Measurements from ENCODE around the gene LYRM1. TPM values are rescaled to one million over a fixed set of nuclear protein-coding genes. Genes with fewer than 3 reads are reported as not detected.

LYRM1 gene
- total and polyA plus RNA-seq, 5 donors: 29.5 to 54.8 (median 35.6) TPM

DNA sequence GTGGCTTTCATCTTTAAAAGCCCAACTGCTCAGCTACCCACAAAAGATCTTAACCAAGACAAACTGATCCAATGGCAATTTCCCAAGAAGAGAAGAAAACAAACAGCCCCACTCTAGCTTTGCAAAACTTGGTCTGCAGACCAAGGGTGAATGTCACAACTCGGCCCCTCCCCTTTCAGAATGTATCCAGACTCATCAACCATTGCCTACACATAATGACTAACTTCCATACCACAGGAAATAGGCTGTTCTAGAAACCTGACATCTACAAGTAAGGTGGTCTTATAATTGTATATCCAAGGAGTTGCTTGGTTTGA is 16.4 kb upstream of the LYRM1 start:
- peaks cover 4% of the 10 kb centered on the region for H3K4me1 ChIP-seq (ENCODE audit: control insufficient read depth, insufficient read depth, low read length)
- DNase-seq (no peak), ATAC-seq (peak; percentile 25 to 34)
- 80% methylated on average over 1 of the region's 1 CpG for WGBS
- no peak overlapping the region for H3K27ac ChIP-seq (ENCODE audit: low read length)
- H3K27me3 ChIP-seq (ENCODE audit: control insufficient read depth, insufficient read depth): no peaks in the 10 kb centered on the region
- H3K9me3 ChIP-seq (ENCODE audit: control insufficient read depth, low read length): no peaks in the 10 kb centered on the region
- intact Hi-C loops (cut with DNase I): no loop called here
- no peak overlapping the region for H3K4me3 ChIP-seq (ENCODE audit: low read length)

DNA sequence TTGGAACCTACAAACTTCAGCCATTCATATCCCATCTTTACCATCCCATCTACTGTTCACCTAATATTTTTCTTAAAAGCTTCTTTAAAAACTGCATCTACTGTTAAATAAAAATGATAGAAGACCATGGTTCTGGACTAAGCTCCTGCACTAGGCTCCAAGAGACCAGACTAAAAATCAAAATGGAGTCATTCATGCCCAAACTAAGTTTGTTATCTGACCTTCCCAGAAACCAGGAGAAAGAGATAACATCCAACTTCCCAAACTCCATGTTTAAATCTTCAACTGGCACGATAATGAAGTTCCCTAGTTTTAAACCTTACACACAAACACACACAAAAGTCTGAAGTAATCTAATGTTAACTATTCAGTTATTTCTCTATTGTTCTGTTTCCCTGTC is 14.3 kb upstream of the LYRM1 start:
- Histone ChIP-seq H3K27me3 (ENCODE audit: control insufficient read depth, insufficient read depth) (no peaks in the 10 kb centered on the region), H3K4me3 (ENCODE audit: low read length) (no peak overlapping the region), H3K4me1 (ENCODE audit: control insufficient read depth, insufficient read depth, low read length) (peaks cover 2% of the 10 kb centered on the region), H3K27ac (ENCODE audit: low read length) (no peak overlapping the region), H3K9me3 (ENCODE audit: control insufficient read depth, low read length) (no peaks in the 10 kb centered on the region)
- WGBS: 0% methylated on average over 1 of the region's 1 CpG
- DNase-seq (no peak), ATAC-seq (no peak)
- intact Hi-C loops (cut with DNase I): no loop called here

DNA sequence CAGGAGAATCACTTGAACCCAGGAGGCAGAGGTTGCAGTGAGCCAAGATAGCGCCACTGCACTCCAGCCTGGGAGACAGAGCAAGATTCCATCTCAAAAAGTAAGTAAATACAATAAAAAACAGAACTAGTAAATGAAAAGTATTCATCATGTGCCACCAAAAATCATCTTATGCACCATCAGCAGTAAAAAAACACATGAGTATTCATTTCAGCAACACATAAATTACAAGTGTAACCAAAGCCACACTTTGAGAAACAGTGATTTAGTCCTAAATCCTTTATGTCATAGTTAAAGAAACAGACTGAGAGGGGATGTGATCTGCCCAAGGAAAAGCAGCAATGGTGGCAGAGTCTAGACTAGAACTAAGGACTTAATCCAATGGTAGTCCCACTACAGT is 13.4 kb upstream of the LYRM1 start:
- no peak for DNase-seq
- no peak for ATAC-seq
- 100% methylated on average over 1 of the region's 1 CpG for WGBS
- Histone ChIP-seq H3K4me1 (ENCODE audit: control insufficient read depth, insufficient read depth, low read length) (peaks cover 2% of the 10 kb centered on the region), H3K9me3 (ENCODE audit: control insufficient read depth, low read length) (no peaks in the 10 kb centered on the region), H3K4me3 (ENCODE audit: low read length) (no peak overlapping the region), H3K27me3 (ENCODE audit: control insufficient read depth, insufficient read depth) (no peaks in the 10 kb centered on the region), H3K27ac (ENCODE audit: low read length) (no peak overlapping the region)
- intact Hi-C loops (cut with DNase I): no loop called here

DNA sequence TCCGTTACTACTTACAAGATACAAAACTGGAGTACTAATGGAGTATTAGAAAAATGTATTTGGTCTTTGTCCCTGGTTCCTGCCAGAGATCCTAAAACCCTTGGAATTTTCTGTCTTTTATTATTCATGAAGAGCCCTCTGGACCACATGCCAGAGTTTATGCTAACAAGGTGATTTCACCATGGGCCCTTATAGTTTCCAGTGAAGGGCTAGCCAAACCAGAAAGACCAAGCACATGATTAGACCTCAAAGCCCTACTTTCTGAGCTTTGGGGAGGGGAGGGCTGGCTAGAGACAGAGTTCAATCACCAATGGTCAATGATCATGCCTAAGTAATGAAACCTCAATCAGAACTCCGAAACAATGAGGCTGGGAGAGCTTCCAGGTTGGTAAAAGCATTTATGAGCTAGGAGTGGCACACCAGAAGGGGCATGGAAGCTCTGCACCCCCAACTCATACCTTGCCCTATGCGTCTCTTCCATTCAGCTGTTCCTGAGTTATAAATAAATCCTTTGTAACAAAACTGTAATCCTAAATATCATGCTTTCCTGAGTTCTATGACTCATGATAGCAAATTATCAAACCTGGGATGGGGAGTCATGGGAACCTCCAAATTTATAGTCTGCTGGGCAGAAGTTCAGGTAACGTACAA is 10.8 kb upstream of the LYRM1 start:
- Histone ChIP-seq H3K27ac (ENCODE audit: low read length) (no peak overlapping the region), H3K27me3 (ENCODE audit: control insufficient read depth, insufficient read depth) (no peaks in the 10 kb centered on the region), H3K4me3 (ENCODE audit: low read length) (no peak overlapping the region), H3K9me3 (ENCODE audit: control insufficient read depth, low read length) (no peaks in the 10 kb centered on the region), H3K4me1 (ENCODE audit: control insufficient read depth, insufficient read depth, low read length) (peaks cover 5% of the 10 kb centered on the region)
- intact Hi-C loops (cut with DNase I): no loop called here
- WGBS: 94% methylated on average over 4 of the region's 4 CpGs
- DNase-seq: no peak
- no peak for ATAC-seq

DNA sequence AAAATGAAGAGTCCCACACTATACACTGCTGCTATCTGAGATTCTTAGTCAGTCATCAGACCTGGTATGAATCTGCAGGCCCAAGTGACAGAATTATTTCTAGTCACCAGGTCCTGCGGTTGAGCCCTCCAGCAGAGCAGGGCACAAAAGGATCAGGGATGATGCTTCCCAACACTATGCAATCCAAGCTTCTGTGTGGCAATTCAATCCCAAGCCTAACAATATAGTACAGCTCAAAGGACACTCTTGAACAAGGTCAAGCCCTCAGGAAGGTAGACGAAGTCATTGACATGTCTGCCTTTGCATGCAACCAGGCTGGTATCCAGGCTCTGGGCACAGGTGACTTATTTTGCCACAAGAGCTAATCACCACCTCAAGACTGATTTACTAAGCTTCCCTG is 6.2 kb upstream of the LYRM1 start:
- no peak overlapping the region for H3K4me3 ChIP-seq (ENCODE audit: low read length)
- H3K27ac ChIP-seq (ENCODE audit: low read length): no peak overlapping the region
- ATAC-seq (no peak), DNase-seq (no peak)
- no peaks in the 10 kb centered on the region for H3K27me3 ChIP-seq (ENCODE audit: control insufficient read depth, insufficient read depth)
- intact Hi-C loops (cut with DNase I): no loop called here
- WGBS: 87% methylated on average over 2 of the region's 2 CpGs
- H3K4me1 ChIP-seq (ENCODE audit: control insufficient read depth, insufficient read depth, low read length): peaks cover 9% of the 10 kb centered on the region
- H3K9me3 ChIP-seq (ENCODE audit: control insufficient read depth, low read length): no peaks in the 10 kb centered on the region

- no peaks in the 10 kb centered on the region for H3K9me3 ChIP-seq (ENCODE audit: control insufficient read depth, low read length)
- 82% methylated on average over 4 of the region's 4 CpGs for WGBS
- DNase-seq: no peak
- no peaks in the 10 kb centered on the region for H3K27me3 ChIP-seq (ENCODE audit: control insufficient read depth, insufficient read depth)
- H3K4me3 ChIP-seq (ENCODE audit: low read length): no peak overlapping the region
- H3K27ac ChIP-seq (ENCODE audit: low read length): no peak overlapping the region
- no peak for ATAC-seq
- intact Hi-C loops (cut with DNase I): no loop called here
- H3K4me1 ChIP-seq (ENCODE audit: control insufficient read depth, insufficient read depth, low read length): peaks cover 14% of the 10 kb centered on the region
Measured at GRCh38 chr16:20897253-20897897, 3.2 kb upstream of the LYRM1 start.

DNA sequence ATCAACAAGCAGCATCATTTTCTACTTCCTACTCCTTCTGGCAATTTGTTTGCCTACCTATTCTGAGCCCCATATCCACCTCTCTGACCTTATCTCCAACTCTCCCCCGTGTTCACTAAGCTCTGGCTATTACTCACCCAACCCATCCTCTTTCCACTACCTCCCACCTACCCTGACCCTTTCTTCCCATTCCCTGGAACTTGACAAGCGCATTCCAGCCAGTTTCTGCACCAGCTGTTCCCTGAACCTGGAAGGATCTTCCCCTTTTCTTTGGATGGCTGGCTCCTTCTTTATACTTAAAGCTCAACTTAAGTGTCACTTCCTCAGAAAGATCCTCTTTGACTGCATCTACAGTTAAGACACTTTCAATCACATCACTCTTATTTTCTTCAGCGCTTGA is 2.6 kb upstream of the LYRM1 start:
- no peak overlapping the region for H3K4me3 ChIP-seq (ENCODE audit: low read length)
- H3K27me3 ChIP-seq (ENCODE audit: control insufficient read depth, insufficient read depth): no peaks in the 10 kb centered on the region
- 66% methylated on average over 3 of the region's 3 CpGs for WGBS
- H3K9me3 ChIP-seq (ENCODE audit: control insufficient read depth, low read length): no peaks in the 10 kb centered on the region
- DNase-seq: no peak
- peaks cover 14% of the 10 kb centered on the region for H3K4me1 ChIP-seq (ENCODE audit: control insufficient read depth, insufficient read depth, low read length)
- intact Hi-C loops (cut with DNase I): no loop called here
- no peak overlapping the region for H3K27ac ChIP-seq (ENCODE audit: low read length)
- ATAC-seq: no peak

GRCh38 chr16:20899071-20899470 is 1.5 kb upstream of the LYRM1 start:
- Histone ChIP-seq H3K4me3 (ENCODE audit: low read length) (peak overlapping the region; percentile 67), H3K4me1 (ENCODE audit: control insufficient read depth, insufficient read depth, low read length) (peaks cover 14% of the 10 kb centered on the region), H3K27ac (ENCODE audit: low read length) (no peak overlapping the region), H3K9me3 (ENCODE audit: control insufficient read depth, low read length) (no peaks in the 10 kb centered on the region), H3K27me3 (ENCODE audit: control insufficient read depth, insufficient read depth) (no peaks in the 10 kb centered on the region)
- ATAC-seq: no peak
- DNase-seq: no peak
- intact Hi-C loops (cut with DNase I): no loop called here
- 14% methylated on average over 5 of the region's 5 CpGs for WGBS

GRCh38 chr16:20899477-20900298 is 883 bp upstream of the LYRM1 start:
- no peaks in the 10 kb centered on the region for H3K27me3 ChIP-seq (ENCODE audit: control insufficient read depth, insufficient read depth)
- H3K9me3 ChIP-seq (ENCODE audit: control insufficient read depth, low read length): no peaks in the 10 kb centered on the region
- peaks cover 11% of the 10 kb centered on the region for H3K4me1 ChIP-seq (ENCODE audit: control insufficient read depth, insufficient read depth, low read length)
- intact Hi-C loops (cut with DNase I): loop anchor here in 3 of 4 donors (10.0 kb wide), 1 partner anchor 45 kb away; no protein-coding TSS in a partner anchor
- under 1% methylated on average over 23 of the region's 23 CpGs for WGBS
- peak overlapping the region; percentile 89 for H3K27ac ChIP-seq (ENCODE audit: low read length)
- peak overlapping the region; percentile 67 for H3K4me3 ChIP-seq (ENCODE audit: low read length)
- DNase-seq: no peak
- peak in 1 of 2 donors; percentile 5 for ATAC-seq

DNA sequence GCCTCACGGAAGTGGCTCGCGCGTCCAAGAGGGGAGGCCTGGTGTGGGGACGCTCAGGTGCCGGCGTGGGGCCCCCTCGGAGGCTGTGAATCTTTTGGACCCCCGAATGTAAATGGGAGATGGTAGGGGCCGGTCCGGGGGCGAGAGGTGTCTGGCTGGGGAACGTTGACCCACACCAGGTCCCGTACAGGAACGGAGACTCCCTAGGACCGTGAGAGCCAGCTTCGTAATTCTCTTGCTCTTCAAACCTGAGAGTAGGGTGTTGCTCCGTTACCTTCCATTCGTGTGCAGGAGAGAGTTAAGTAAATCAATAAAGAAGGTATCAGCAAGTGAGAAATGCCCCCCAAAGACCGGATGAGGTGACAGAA is 481 bp downstream of the LYRM1 start:
- Histone ChIP-seq H3K4me3 (ENCODE audit: low read length) (peak overlapping the region; percentile 67), H3K9me3 (ENCODE audit: control insufficient read depth, low read length) (no peaks in the 10 kb centered on the region), H3K4me1 (ENCODE audit: control insufficient read depth, insufficient read depth, low read length) (peaks cover 15% of the 10 kb centered on the region), H3K27me3 (ENCODE audit: control insufficient read depth, insufficient read depth) (no peaks in the 10 kb centered on the region), H3K27ac (ENCODE audit: low read length) (peak overlapping the region; percentile 89)
- intact Hi-C loops (cut with DNase I): loop anchor here in 3 of 4 donors (10.0 kb wide), 1 partner anchor 46 kb away; no protein-coding TSS in a partner anchor
- WGBS: under 1% methylated on average over 20 of the region's 20 CpGs
- DNase-seq: no peak
- ATAC-seq: no peak

- peak; percentile 55 to 77 (median 64) for DNase-seq
- H3K27me3 ChIP-seq (ENCODE audit: control insufficient read depth, insufficient read depth): no peaks in the 10 kb centered on the region
- H3K4me1 ChIP-seq (ENCODE audit: control insufficient read depth, insufficient read depth, low read length): peaks cover 16% of the 10 kb centered on the region
- peak; percentile 6 to 25 for ATAC-seq
- 35% methylated on average over 27 of the region's 27 CpGs for WGBS
- peak overlapping the region; percentile 89 for H3K27ac ChIP-seq (ENCODE audit: low read length)
- no peaks in the 10 kb centered on the region for H3K9me3 ChIP-seq (ENCODE audit: control insufficient read depth, low read length)
- intact Hi-C loops (cut with DNase I): loop anchor here in 3 of 4 donors (10.0 kb wide), 1 partner anchor 47 kb away; no protein-coding TSS in a partner anchor
- peak overlapping the region; percentile 67 for H3K4me3 ChIP-seq (ENCODE audit: low read length)
Measured at GRCh38 chr16:20901436-20902112, 1.0 kb downstream of the LYRM1 start.

All from right cardiac atrium (tissue), 5 donors.